A172 (cell line): ENCODE measurements around the gene RAD51B. TPM values are rescaled to one million over a fixed set of nuclear protein-coding genes. Genes with fewer than 3 reads are reported as not detected.

Source experiments
- DNase-seq: peaks from one replicate; pipeline ENCODE4 v3.0.0-alpha.2; 2015; ENCODE audit warnings: low spot score
- total RNA-seq: library from RNA; depleted of rRNA; stranded (reverse); fragments of >200 nt; shearing (Covaris generic); gene quantifications from 2 replicates; pipeline ENCODE4 v1.2.3, GENCODE V29; 2014

Gene RAD51B
- total RNA-seq, 1 experiment from 2014 or later, result 17.6 TPM

- DNase-seq, result no peak
These were observed 790.7 kb downstream of the RAD51B start for GRCh38 chr14:68610251-68610793.

- no peak for DNase-seq
These were observed 792.0 kb downstream of the RAD51B start for GRCh38 chr14:68611599-68611998.

- no peak for DNase-seq
These were observed 792.5 kb downstream of the RAD51B start for GRCh38 chr14:68612049-68612448.

GRCh38 chr14:68616221-68616902, 796.8 kb downstream of the RAD51B start:
- DNase-seq, result peak; percentile 35

- peak; percentile 82 for DNase-seq
These were observed 800.4 kb downstream of the RAD51B start for GRCh38 chr14:68619790-68620574.

GRCh38 chr14:68621400-68622365, 802.1 kb downstream of the RAD51B start:
- no peak for DNase-seq

- no peak for DNase-seq
These were observed 803.3 kb downstream of the RAD51B start for GRCh38 chr14:68622856-68623255.

GRCh38 chr14:68623307-68623706, 803.7 kb downstream of the RAD51B start:
- no peak for DNase-seq

- no peak for DNase-seq
These were observed 804.2 kb downstream of the RAD51B start for GRCh38 chr14:68623826-68624225.

GRCh38 chr14:68624541-68625220, 805.1 kb downstream of the RAD51B start:
- no peak for DNase-seq

GRCh38 chr14:68625366-68626090, 805.9 kb downstream of the RAD51B start:
- DNase-seq, result no peak

GRCh38 chr14:68626386-68626785, 806.8 kb downstream of the RAD51B start:
- no peak for DNase-seq

- no peak for DNase-seq
These were observed 807.7 kb downstream of the RAD51B start for GRCh38 chr14:68627050-68627867.

GRCh38 chr14:68627868-68628604, 808.5 kb downstream of the RAD51B start:
- no peak for DNase-seq

- DNase-seq, result no peak
These were observed 809.2 kb downstream of the RAD51B start for GRCh38 chr14:68628605-68629310.

- DNase-seq, result no peak
These were observed 810.5 kb downstream of the RAD51B start for GRCh38 chr14:68630081-68630571.

GRCh38 chr14:68630611-68631393, 811.2 kb downstream of the RAD51B start:
- no peak for DNase-seq
